Neural cell (in vitro differentiated cells): ENCODE measurements around the gene FAM229A.

Source experiments
- EP300 ChIP-seq: fragments of 450-650 bp; conservative IDR thresholded peaks from 2 replicates; pipeline ENCODE4 v1.6.1; 2014; ENCODE audit warnings: antibody characterized with exemption, mild to moderate bottlenecking, moderate library complexity; ENCODE audit not compliant: poor library complexity, severe bottlenecking
- EZH2 ChIP-seq: fragments of 200-600, 300-800 bp; shearing (Covaris generic), sonication (generic); IDR thresholded peaks from 2 replicates; pipeline ENCODE4 v1.6.1; 2014; ENCODE audit warnings: antibody characterized with exemption, low read length, borderline replicate concordance, mild to moderate bottlenecking; ENCODE audit not compliant: insufficient read depth, poor library complexity, severe bottlenecking
- POLR2AphosphoS5 ChIP-seq: IDR thresholded peaks from 2 replicates; pipeline ENCODE4 v1.6.1; 2012
- TF ChIP-seq, protein P1 (sequence below): fragments of 450-650 bp; IDR thresholded peaks from 2 replicates; pipeline ENCODE4 v1.5.1; 2014; ENCODE audit warnings: antibody characterized with exemption, mild to moderate bottlenecking, moderate library complexity; ENCODE audit not compliant: poor library complexity, severe bottlenecking

DNA sequence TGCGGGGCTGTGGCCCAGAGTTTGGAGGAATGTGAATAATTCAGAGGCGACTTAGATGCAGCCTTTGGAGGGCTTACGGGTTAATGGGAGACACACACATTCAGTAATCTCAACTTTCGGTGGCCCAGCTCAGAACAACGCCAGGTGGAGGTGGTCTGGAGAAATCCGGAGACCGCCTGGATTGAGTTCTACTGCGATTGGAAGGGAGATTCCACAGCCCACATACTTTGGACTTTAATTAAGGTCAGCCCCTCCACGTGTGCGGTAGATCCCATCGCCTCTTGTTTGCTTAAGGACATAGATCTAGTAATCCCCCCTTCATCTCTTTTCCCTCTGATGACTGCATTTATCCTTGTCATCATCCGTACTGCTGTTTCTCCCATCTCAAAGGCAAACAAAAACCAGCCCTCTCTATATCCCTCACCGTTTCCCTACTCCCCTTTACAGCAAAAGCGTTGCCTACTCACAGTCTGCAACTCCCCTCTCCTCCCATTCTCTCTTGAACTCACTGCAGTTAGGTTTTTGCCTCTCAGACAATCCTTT lies 32.7 kb upstream of the FAM229A start:
- TF ChIP-seq EP300, result peak; percentile 11
- TF ChIP-seq, protein P1, sequence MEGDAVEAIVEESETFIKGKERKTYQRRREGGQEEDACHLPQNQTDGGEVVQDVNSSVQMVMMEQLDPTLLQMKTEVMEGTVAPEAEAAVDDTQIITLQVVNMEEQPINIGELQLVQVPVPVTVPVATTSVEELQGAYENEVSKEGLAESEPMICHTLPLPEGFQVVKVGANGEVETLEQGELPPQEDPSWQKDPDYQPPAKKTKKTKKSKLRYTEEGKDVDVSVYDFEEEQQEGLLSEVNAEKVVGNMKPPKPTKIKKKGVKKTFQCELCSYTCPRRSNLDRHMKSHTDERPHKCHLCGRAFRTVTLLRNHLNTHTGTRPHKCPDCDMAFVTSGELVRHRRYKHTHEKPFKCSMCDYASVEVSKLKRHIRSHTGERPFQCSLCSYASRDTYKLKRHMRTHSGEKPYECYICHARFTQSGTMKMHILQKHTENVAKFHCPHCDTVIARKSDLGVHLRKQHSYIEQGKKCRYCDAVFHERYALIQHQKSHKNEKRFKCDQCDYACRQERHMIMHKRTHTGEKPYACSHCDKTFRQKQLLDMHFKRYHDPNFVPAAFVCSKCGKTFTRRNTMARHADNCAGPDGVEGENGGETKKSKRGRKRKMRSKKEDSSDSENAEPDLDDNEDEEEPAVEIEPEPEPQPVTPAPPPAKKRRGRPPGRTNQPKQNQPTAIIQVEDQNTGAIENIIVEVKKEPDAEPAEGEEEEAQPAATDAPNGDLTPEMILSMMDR, result no peak
- no peak for TF ChIP-seq POLR2AphosphoS5
- no peak for TF ChIP-seq EZH2
